ENCODE measurements around the gene CNTNAP2.

Gene CNTNAP2

DNA sequence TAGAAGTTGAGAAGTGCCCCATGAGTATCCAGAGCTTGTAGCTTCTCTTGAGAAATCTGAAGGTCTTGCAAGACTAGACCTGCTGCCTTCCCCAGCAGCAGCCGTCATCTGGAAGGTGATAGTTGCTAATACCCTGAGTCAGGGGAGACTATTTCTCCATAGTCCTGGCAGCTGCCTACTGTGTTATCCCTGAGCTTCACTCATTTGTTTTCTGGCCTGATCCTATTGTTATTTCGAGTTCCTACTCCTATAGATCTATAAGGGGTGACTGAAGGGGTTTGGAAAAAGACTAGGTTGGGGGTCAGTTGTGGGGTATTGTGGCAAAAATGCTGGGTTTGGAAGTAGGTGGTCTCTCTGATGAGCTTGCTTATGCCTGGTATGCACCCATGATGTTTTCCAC, 297.8 kb downstream of the CNTNAP2 start:
- no peak for DNase-seq (ENCODE audit: low read depth in 1 of 2, low spot score in 1 of 2)

DNA sequence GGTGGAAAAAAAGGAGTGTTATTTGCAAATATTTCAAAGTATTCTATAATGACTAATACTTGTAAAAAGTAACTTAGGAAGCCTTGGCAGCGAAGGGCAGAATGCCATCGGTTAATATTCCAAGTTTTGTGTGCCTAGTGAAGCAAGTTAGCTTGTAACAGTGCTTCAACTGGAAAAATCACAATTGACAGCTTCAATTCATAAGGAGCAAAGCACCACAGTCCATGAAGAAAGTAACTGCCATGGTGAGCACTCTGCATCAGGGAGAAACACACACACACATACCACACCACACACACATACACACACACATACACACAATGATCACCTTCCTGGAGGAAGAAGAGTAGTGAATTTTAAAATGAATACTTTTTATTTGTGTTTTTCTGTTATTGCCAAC, 298.3 kb downstream of the CNTNAP2 start:
- DNase-seq (ENCODE audit: low read depth in 1 of 2, low spot score in 1 of 2) = no peak

DNA sequence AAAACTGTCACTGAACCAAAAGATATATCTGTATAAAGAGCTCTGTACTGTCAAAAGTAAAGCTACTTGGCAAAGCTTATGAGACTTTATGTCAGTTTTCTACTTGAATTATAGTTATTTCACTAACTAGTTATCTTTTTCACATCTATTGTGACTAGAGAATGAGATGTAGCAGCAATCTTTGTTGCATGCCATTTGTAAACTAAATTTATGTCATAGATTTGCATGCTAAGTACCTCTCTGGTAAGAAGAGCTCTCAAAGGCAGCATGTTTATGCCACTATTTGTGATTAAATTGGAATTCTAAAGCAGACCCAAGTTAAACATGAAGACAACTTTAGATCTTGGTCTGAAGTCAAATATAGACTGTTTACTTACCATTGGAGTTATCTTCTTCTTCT, 300.6 kb downstream of the CNTNAP2 start:
- no peak for DNase-seq (ENCODE audit: low read depth in 1 of 2, low spot score in 1 of 2)

DNA sequence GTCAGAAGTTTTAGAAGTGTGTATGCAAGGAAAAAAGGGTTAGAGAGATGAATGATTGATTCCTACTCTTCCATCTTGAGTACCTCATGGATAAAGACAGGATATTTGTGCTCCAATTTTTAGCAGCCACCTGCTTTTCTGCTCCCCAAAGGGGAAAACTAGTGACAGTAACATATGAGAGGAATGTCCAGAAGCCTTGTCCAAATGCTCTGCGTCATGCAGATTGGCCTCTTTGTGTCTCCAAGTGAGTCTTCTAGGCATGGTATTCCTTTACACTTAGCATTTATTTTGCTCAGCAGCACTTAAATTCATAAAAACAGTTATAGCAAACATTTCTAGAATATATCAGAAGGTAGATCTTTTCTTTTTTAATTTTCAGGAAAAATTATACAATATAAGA, 306.8 kb downstream of the CNTNAP2 start:
- no peak for DNase-seq (ENCODE audit: low read depth in 1 of 2, low spot score in 1 of 2)

DNA sequence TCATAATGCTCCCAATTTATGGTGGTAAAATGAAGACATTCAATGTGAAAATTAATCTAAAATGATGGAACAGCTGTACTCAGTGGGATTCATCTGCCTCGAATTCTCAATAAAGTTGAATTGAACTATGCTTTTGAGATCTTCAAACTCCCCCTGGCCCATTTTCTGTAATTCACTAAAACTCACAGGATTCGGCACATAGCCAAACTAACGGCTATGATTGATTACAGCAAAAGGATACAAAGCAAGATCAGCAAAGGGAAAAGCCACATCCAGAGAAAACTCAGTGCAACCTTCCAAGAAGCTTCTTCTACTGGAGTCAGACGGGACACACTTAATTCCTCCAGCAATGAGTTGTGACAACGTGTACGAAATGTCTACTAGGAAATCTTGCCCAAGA, 307.5 kb downstream of the CNTNAP2 start:
- DNase-seq (ENCODE audit: low read depth in 1 of 2, low spot score in 1 of 2) = no peak

DNA sequence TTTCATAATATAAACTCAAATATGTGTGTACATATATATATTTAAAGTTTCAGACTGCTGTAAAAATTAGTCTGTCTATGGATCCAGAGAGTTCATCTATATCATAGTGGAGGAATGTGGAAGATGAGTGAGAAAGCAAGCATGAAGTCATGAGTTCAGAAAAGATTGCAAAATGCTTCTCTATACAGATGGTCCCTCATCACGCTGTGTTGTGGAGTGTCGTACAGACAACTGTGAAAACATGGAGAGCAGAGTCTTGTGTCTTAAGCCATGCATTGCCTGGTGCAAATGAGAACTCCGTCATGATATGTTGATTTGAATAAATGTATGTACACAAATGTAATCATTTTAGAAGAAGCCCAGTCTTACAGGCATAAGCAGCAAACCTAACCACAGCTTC, 316.9 kb downstream of the CNTNAP2 start:
- no peak for DNase-seq (ENCODE audit: low read depth in 1 of 2, low spot score in 1 of 2)

DNA sequence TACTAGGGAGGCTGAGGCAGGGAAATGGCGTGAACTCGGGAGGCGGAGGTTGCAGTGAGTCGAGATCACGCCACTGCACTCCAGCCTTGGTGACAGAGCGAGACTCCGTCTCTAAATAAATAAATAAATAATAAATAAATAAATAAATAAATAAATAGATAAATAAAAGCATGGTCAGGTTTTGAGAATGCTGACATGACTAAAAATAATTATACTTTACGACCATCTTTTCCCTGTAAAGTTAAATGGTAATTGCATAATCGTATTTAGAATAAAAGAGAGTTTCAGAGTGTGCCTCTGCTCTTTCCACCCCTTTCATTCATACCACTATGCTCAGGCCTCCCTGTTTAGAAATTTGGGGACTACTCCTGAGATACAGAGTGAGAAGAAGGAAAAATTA, 326.5 kb downstream of the CNTNAP2 start:
- DNase-seq (ENCODE audit: low read depth in 1 of 2, low spot score in 1 of 2) = no peak

DNA sequence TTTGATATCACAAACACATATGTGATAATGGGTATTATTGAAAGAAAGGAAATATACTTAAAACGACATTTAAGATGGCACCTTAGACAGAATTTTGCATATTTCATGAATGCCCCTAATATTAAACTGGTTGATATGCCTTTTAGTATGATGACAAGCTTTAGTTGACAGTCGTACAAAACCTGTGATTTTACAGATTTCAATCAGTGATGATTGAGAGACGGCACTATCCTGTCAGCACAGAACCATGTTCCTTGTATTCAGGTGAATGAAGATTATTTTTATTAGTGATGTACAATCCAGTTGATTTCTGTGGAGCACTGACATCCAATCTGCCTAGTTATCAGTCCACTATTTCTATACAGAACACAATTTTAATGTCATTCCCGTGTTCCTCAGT, 333.0 kb downstream of the CNTNAP2 start:
- DNase-seq (ENCODE audit: low read depth in 1 of 2, low spot score in 1 of 2) = no peak

DNA sequence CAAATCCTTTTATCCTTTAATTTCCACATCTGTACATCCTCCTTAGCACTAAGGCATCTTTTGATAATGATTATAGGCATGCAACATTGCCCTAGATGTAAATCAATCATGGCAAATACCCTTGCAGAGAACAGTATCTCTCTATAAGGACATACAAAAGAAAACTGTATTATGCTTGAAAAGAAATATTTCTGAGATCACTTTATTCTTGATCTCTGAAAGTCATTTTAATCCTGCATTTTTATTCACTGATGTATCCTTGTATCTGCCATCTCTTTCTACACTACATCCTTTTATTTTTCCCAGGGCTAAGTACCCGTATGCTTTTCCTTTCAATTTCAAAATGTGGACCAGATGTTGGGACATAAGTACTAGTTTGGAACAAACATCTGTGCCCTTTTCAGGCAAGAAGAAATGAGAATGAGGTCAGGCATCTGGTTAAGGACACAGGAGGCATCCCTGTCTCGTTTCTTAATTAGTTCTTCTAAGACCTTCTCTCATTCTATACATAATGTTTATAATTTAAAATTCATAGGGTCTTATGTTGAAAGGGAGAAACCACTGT, 338.6 kb downstream of the CNTNAP2 start:
- DNase-seq (ENCODE audit: low read depth in 1 of 2, low spot score in 1 of 2) = no peak

DNA sequence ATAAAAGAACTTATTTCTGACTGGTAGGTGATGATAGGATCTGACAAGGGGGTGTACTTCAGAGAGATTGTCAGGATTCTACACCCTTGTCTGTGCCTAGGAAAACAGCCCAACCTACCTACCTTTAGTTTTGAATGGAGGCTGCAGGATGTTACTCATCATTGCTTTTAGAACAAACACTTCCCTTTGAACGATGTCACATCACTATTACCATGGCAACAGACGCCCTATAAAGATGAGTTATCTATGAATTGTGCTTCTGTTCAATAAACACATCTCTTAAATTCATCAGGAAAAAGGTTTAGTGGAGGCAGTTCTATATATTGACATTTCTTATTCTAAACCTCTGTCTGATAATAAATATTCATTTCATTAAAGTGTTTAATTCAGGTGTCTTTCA, 362.4 kb downstream of the CNTNAP2 start:
- DNase-seq (ENCODE audit: low read depth in 1 of 2, low spot score in 1 of 2) = no peak

DNA sequence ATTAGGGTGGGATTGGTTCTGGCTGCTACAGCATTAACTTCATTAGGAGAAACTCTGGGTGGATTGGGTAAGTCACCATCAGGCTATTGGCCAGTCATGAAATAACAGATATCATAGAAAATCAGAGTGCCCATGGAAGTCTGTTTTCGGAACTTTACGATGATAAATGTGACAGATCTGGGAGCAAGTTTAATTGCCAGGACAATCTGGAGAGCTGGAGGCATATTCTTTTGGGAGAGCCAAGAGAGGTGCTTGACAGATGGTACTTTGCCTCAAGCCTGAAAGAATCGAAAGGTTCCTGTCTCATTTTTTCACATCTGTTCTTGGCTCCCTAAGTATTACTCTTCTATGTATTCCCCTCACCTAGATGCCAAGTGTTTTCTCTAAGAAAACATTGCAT, 369.9 kb downstream of the CNTNAP2 start:
- no peak for DNase-seq (ENCODE audit: low read depth in 1 of 2, low spot score in 1 of 2)

DNA sequence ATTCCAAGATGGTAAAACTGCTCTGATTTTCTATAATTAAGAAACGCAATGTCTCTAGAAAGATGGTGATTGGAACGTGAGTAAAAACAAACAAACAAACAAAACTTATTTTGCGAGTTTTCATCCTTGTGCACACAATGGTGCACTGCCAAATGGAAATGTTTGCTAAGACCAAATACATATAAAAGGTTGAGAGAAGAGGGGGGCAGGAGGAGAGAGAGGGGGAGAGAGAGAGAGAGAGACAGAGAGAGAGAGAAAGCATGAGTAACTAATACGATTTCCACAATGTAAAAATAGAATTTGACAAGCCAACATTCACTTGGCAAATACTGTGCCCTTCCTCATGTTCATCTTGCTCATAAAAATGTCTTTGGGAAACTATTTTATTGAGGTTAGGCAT, 375.4 kb downstream of the CNTNAP2 start:
- DNase-seq (ENCODE audit: low read depth in 1 of 2, low spot score in 1 of 2) = no peak

DNA sequence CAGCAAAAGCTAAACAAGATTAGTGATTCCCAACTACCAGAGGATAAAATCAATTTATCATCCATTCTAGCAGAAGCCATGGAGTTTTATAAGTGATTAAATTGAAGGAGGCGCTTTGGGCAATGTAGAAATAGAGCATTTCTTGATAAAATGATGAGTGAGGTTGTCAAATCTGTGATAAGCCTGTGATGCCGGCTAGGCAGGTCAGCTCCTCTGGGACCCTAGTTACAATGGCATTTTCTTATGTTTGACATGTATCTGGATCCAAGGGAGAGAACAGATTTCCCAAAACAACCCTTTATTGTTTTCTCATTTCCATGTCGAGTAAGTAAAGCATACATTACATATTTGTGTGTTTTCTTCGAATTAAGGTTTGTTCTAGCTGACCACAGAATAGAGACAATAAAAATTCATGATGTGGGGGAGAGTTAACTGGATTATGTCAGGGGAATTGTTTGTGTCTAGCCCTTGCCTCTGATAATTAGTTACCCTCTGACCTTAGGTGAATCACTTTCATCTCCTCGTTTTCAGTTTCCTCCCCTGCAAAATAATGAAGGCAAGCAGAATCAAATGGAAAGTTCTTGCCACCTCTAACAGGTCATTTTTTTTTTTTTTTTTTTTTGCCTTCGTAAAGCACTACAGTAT, 378.5 kb downstream of the CNTNAP2 start:
- no peak for DNase-seq (ENCODE audit: low read depth in 1 of 2, low spot score in 1 of 2)

DNA sequence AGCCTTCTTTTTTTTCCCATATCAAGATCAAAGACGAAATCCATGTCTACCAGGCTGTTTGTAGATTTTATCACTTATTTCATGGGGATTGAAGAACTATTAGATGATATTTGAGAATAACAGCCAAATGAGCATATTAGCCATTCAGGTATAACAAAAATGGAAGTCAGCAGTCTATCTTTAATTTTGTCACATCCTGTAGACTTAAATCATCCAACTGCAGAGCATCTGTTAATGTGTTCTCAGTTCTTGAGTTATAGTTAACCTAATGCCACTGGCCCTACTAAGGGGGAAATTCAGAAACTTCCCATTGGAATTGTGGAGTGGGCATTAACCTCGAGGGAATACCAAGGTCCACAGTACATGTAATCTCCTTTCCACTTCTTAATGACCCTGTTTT, 380.1 kb downstream of the CNTNAP2 start:
- no peak for DNase-seq (ENCODE audit: low read depth in 1 of 2, low spot score in 1 of 2)

DNA sequence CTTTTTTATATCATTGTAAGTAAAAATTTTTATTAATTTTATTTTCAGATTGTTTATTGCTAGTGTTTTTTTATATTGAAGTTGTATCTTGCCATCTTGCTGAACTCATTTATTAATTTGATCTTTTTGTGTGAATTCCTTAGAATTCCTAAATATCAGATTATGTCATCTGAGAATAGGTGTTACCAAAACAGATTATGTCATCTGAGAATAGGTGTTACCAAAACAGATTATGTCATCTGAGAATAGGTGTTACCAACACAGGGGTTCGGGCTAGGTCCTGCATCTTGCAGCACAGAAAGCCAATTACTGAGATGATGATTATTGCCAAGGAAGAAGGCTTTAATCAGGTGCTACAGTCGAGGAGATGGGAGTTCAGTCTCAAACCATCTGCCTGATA, 383.4 kb downstream of the CNTNAP2 start:
- no peak for DNase-seq (ENCODE audit: low read depth in 1 of 2, low spot score in 1 of 2)

DNA sequence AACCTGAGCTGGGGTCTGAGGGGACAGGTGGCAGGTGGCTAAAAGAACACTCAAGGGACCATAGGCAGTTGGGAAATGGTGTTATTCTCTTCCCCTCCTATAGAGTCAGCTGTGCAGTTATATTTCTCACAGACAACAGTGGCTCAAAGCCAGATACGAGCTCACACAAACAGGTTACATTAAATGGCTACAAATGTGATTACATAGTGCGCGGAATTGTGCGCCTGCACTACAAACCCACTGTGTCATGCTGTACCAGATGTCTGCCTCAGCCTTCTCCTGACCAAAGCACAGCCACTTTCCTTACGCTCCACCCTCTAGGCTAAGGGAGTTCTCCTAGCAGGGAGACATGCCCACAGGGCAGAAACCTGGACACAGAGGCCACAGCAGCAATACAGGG, 387.2 kb downstream of the CNTNAP2 start:
- no peak for DNase-seq (ENCODE audit: low read depth in 1 of 2, low spot score in 1 of 2)

DNA sequence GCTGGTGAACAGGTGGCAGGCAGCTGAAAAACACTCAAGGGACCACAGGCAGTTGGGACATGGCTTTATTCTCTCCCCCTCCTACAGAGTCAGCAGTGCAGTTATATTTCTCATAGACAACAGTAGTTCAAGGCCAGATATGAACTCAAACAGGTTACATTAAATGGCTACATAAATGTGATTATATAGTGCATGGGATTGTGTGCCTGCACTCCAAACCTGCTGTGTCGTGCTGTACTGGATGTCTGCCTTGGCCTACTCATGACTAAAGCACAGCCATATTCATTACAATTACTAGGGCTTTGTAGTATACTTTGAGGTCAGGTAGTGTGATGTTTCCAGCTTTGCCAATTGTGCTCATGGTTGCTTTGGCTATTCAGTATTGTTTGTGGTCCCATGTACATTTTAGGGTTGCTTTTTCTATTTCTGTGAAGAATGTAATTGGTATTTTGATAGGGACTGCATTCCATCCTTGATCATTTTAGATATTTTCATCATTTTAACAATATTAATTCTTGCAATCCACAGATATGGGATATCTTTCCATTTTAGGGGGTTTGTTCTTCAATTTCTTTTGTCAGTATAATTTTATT, 393.6 kb downstream of the CNTNAP2 start:
- DNase-seq (ENCODE audit: low read depth in 1 of 2, low spot score in 1 of 2) = no peak

DNA sequence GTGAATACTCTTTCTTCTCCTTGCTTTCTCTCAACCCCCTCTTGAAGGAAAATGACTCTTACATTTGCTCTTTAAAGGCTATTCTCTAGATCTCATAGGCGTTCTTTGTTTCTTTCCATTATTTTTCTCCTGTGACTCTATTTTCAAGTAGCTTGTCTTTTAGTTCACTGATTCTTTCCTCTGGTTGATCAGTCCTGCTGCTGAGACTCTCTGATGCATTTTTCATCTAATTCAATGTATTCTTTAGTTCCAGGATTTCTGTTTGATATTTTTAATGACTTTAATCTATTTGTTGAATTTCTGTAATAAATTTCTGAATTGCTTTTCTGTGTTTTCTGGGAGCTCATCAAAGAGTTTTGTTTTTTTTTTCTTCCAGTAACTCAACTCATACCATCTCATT, 397.7 kb downstream of the CNTNAP2 start:
- DNase-seq (ENCODE audit: low read depth in 1 of 2, low spot score in 1 of 2) = no peak

DNA sequence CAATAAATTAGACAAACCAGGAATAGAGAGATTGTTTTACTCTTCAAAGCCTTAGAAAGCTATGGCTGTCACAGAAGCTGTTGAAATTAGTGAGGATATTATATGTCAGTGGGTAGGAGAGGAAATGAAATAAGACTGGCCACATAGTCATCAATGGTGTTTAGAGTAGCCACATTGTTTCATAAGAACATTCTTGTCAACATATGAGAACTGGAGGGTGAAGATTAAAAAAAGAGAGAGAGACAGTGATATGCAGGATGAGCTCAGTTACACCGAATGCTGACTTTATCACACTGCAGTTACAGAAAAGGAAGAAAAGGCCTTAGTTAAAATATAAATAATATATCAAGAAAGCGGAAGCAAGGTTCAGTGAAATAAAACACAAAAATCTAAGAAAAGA, 412.0 kb downstream of the CNTNAP2 start:
- DNase-seq (ENCODE audit: low read depth in 1 of 2, low spot score in 1 of 2) = no peak

DNA sequence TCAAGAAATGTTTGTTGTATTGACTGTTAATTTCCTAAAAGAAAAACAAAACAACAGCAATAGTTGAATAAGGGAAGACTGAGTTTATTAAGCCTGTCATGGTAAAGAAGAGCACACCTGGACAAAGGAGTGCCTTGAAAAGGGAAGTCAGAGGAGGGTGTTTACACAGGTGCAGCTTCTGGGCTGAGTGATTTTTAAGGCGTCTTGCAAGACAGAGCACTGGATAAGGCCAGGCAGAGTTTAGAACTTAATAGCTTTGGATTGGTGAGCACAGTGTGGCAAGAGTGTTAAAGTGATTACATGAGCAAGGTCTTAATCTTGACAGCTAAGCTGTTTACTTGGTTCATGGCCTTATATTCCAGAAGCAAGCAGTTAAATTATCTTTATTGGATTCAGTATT, 423.2 kb downstream of the CNTNAP2 start:
- no peak for DNase-seq (ENCODE audit: low read depth in 1 of 2, low spot score in 1 of 2)

DNA sequence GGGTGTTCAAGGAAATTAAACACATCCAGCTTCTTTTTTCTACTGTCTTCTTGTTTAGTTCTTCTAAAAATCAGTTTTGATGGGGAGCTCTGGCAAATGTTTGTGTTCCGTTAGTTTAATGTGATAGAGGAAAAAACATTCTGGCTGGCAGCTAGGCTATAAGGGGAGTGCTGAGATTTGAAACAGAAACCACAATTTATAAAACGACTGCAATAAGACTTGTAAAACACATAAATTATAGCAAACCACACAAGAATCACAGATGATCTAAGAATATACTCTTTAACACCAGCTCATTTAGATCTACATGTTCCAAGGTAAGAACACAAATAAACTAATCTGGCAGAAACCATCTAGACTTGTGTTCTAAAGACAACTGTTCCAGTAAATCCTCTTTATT, 425.5 kb downstream of the CNTNAP2 start:
- no peak for DNase-seq (ENCODE audit: low read depth in 1 of 2, low spot score in 1 of 2)

DNA sequence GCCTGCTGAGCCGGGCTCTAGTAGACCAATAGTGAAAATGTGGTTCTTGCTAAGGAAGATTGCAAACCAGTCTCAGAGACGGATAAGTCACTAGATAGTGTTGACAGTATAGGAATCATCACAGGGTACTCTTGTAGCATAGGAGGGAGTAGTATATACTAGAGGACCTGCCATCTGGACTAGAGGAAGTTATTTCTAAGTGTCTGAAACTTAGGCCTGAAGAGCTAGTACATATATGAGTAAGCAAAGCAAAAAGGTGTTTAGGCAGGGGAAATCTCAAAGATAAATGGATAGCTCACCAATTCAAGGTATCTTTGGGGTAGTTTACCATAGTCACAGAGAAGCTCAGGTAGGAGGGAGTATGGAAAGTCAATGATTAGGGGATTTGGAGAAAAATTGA, 428.1 kb downstream of the CNTNAP2 start:
- DNase-seq (ENCODE audit: low read depth in 1 of 2, low spot score in 1 of 2) = no peak

DNA sequence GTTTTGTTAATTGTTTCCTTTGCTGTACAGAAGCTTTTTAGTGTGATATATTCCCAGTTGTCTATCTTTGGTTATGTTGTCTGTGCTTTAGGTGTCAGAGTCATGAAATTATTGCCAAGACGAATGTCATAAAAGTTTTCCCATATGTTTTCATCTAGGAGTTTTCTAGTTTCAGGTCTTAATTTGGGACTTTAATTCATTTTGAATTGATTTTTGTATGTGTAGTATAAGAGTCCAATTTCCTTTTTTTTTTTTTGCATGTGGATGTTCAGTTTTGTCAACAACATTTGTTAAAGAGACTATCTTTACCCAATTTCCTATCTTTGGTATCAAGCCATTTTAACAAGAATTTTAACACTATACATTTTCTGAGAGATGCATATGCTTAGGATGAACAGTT, 432.2 kb downstream of the CNTNAP2 start:
- DNase-seq (ENCODE audit: low read depth in 1 of 2, low spot score in 1 of 2) = no peak

Data from stimulated activated CD4-positive, alpha-beta T cell treated with anti-CD3 and anti-CD28 coated beads, Interleukin-15, amount 100 ng/mL, for 1 hour (primary cell).